Testis (tissue), 3 donors: ENCODE results near the gene LRRC3. TPM values are rescaled to one million over a fixed set of nuclear protein-coding genes. Genes with fewer than 3 reads are reported as not detected.

ENCODE experiments used
- DNase-seq: peaks from one replicate; pipeline ENCODE4 v3.0.0-alpha.2; 2019
- H3K27ac ChIP-seq, 2 donors: fragments of 200-600 bp; sonication (generic); one replicate each; pipeline ENCODE4 v1.5.1; 2019
- H3K27me3 ChIP-seq: fragments of 200-600 bp; sonication (generic); one replicate; pipeline ENCODE4 v1.5.1; 2019
- H3K36me3 ChIP-seq: fragments of 200-600 bp; sonication (generic); one replicate; pipeline ENCODE4 v1.5.1; 2017; ENCODE audit warnings: low read depth; ENCODE audit errors: missing control alignments
- H3K4me1 ChIP-seq: fragments of 200-600 bp; sonication (generic); one replicate; pipeline ENCODE4 v1.5.1; 2019
- H3K4me3 ChIP-seq, 2 donors: fragments of 200-600 bp; sonication (generic); one replicate each; pipeline ENCODE4 v1.5.1; 2017 to 2019
- H3K9me3 ChIP-seq: fragments of 200-600 bp; sonication (generic); one replicate; pipeline ENCODE4 v1.5.1; 2017
- CTCF ChIP-seq, 3 experiments: fragments of 450-650 bp in 2 of 3; fragments of 200-600 bp in 1 of 3; sonication (generic) in 1 of 3; IDR thresholded peaks; one replicate each; pipeline ENCODE4 v1.5.1; 2016 to 2019; ENCODE audit warnings: antibody characterized with exemption in 3 of 3, mild to moderate bottlenecking in 2 of 3, moderate library complexity in 1 of 3
- POLR2A ChIP-seq: fragments of 450-650 bp; IDR thresholded peaks from one replicate; pipeline ENCODE4 v1.6.1; 2017; ENCODE audit warnings: antibody characterized with exemption, mild to moderate bottlenecking, moderate library complexity
- WGBS, 2 donors: methylation state at CpG; one replicate each; pipeline ENCODE4 v1.1.5; 2018; 5-methylcytosine and 5-hydroxymethylcytosine counted together
- intact Hi-C: fragments of 100-400 bp; cut with DNase I; formaldehyde crosslinking; loops from one replicate; pipeline ENCODE4 v1.15.1; 2023; ENCODE audit warnings: low total_unique reads
- polyA plus RNA-seq: library from polyadenylated mRNA; stranded (reverse); fragments of 350-450 nt; fragmentation: Illumina TruSeq; extraction: RNeasy Lipid Tissue Mini Kit (QIAGEN cat#74804); gene quantifications from one replicate; pipeline ENCODE4 v1.2.3, GENCODE V29; 2014; ENCODE audit warnings: low read depth, low replicate concordance; ENCODE audit not compliant: insufficient read depth
- total RNA-seq, 2 donors: library from RNA; depleted of rRNA; stranded (reverse); fragments of >200 nt; gene quantifications; one replicate each; pipeline ENCODE4 v1.2.3, GENCODE V29; 2016

The LRRC3 gene
- total and polyA plus RNA-seq, 3 donors from 2014 or later = 4.9 to 11.8 (median 8.3) TPM

- Histone ChIP-seq H3K27ac (no peak overlapping the region), H3K9me3 (no peaks in the 10 kb centered on the region), H3K36me3 (no peaks in the 10 kb centered on the region), H3K4me1 (no peaks in the 10 kb centered on the region), H3K27me3 (no peaks in the 10 kb centered on the region), H3K4me3 (no peak overlapping the region)
- TF ChIP-seq CTCF (IDR thresholded peaks at IDR 0.05) = no peak
- TF ChIP-seq POLR2A = no peak
- no peak for DNase-seq
- 86 to 88% methylated on average over 18 of the region's 18 CpGs for WGBS, 2 donors
- intact Hi-C loops = no loop called here
These were observed 18.4 kb upstream of the LRRC3 start for GRCh38 chr21:44436958-44437357.

DNA sequence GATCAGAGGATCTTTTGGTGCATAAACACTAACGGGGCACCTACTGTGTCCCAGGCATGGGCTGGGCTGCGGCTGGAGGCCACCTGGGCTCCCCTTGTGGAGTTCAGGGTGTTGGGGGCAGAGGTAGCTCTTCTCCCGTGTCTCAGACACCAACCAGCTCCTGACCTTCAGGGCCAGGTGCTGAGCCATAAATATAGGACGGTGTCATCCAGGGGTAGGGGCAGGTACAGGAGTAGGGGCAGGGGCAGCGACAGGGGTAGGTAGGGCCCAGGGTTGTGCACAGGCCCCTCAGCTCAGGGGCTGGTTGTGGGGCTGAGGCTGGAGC lies 18.0 kb upstream of the LRRC3 start:
- no peaks in the 10 kb centered on the region for H3K27me3 ChIP-seq
- no peaks in the 10 kb centered on the region for H3K9me3 ChIP-seq
- 89% methylated on average over 5 of the region's 5 CpGs for WGBS, 2 donors
- H3K27ac ChIP-seq = no peak overlapping the region
- TF ChIP-seq POLR2A (no peak), CTCF (IDR thresholded peaks at IDR 0.05) (no peak)
- H3K36me3 ChIP-seq = no peaks in the 10 kb centered on the region
- no peak for DNase-seq
- intact Hi-C loops = no loop called here
- H3K4me3 ChIP-seq = no peak overlapping the region
- H3K4me1 ChIP-seq = no peaks in the 10 kb centered on the region

GRCh38 chr21:44437696-44438431 lies 17.4 kb upstream of the LRRC3 start:
- 87 to 88% methylated on average over 2 to 19 of the region's 19 CpGs for WGBS, 2 donors
- Histone ChIP-seq H3K27ac (no peak overlapping the region), H3K4me3 (no peak overlapping the region), H3K36me3 (no peaks in the 10 kb centered on the region), H3K4me1 (no peaks in the 10 kb centered on the region), H3K9me3 (no peaks in the 10 kb centered on the region), H3K27me3 (no peaks in the 10 kb centered on the region)
- intact Hi-C loops = no loop called here
- TF ChIP-seq CTCF (IDR thresholded peaks at IDR 0.05) (no peak), POLR2A (no peak)
- DNase-seq = no peak

DNA sequence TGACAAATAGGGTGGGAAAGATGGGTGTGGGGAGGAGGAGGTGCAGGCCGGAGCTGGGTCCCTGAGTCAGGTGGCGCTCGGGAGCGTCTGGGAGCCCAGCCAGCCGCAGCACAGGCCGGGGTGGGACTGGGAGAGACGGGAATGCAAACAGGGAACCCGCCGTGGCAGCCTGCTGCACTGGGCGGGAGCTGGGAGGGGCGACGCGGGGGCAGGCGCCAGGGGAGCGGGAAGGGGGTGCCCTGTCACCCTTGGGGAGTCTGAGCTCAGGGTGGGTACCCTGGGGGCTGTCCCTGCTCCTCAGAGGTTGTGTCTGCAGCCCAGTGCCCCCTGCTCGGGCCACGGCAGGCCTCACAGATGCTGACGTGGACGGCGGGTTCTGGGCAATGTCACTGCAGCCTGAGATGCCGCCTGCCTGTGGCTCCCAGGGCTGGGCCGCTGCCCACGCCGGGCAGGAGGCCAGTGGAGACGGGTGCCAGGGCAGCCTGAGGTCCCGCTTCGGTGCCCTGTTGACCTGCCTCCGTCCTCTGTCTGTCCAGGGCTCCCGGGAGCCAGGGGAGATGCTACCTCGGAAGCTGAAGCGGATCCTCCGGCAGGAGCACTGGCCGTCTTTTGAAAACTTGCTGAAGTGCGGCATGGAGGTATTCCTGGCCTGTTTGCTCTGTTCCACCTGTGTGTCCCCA lies 16.6 kb upstream of the LRRC3 start:
- Histone ChIP-seq H3K27ac (no peak overlapping the region), H3K4me1 (no peaks in the 10 kb centered on the region), H3K9me3 (no peaks in the 10 kb centered on the region), H3K36me3 (no peaks in the 10 kb centered on the region), H3K27me3 (no peaks in the 10 kb centered on the region), H3K4me3 (no peak overlapping the region)
- intact Hi-C loops = no loop called here
- 79 to 85% methylated on average over 24 to 28 of the region's 34 CpGs for WGBS, 2 donors
- no peak for TF ChIP-seq POLR2A
- no peak for TF ChIP-seq CTCF (IDR thresholded peaks at IDR 0.05)
- no peak for DNase-seq

DNA sequence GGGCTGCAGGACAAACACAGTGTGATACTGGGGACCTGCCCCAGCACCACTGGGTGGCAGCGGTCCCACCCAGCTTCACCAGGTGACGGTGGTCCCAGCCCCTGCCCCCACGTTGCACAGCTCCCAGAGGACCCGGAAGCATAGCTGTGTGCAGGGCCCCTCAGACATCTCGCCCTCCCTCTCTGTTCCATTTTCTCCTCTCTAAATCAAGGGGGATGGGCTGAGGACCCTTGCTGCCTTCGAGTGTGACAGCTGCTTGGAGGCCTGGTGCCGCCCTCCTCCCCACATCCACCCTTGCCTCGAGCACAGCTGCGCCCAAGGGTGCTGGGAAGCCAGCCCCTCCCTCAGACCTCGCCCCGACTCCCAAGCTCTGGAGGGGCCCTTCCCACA lies 16.1 kb upstream of the LRRC3 start:
- no peak overlapping the region for H3K27ac ChIP-seq

More for the DNA sequence above, 16.1 kb upstream of the LRRC3 start:
- TF ChIP-seq CTCF (IDR thresholded peaks at IDR 0.05) (no peak), POLR2A (no peak)
- DNase-seq = no peak
- H3K36me3 ChIP-seq = no peaks in the 10 kb centered on the region
- intact Hi-C loops = no loop called here
- H3K27me3 ChIP-seq = no peaks in the 10 kb centered on the region
- 82 to 88% methylated on average over 2 to 11 of the region's 11 CpGs for WGBS, 2 donors
- no peaks in the 10 kb centered on the region for H3K9me3 ChIP-seq
- no peak overlapping the region for H3K4me3 ChIP-seq
- no peaks in the 10 kb centered on the region for H3K4me1 ChIP-seq
